NCI-H2196 treated with DMSO at 0.1 percent for 48 hours (cell line): Measurements from ENCODE around the gene EFEMP2.
"Not testable (repeated sequence)": the region's sequence is repeated elsewhere in the genome, so short reads cannot be mapped to it uniquely, and the experiment has no call there.

ENCODE experiments used
- DNase-seq: peaks from one replicate; lab custom pipeline; 2025; ENCODE audit not compliant: unreplicated experiment; lab: John Stamatoyannopoulos, UW

The EFEMP2 gene

GRCh38 chr11:65856689-65857499 is 15.7 kb downstream of the EFEMP2 start:
- peak; percentile 30 for DNase-seq

DNA sequence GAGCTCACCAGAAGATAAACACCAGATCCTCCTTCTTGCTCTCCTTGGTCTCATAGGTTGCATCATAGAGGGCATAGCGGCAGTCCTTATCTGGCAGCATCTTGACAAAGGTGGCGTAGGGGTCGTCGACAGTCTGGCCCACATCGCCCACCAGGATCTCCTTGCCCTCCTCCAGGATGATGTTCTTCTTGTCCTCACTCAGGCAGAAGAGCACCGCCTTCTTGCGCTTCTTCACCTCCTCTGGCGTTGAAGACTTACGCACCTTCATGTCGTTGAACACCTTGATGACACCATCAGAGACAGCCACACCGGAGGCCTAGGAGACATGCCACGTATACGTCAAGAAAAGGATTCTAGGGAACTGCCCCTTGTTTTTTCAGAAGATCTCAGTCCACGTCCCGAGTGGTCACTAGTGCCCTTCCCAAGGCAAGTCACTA is 16.7 kb downstream of the EFEMP2 start:
- no peak for DNase-seq

DNA sequence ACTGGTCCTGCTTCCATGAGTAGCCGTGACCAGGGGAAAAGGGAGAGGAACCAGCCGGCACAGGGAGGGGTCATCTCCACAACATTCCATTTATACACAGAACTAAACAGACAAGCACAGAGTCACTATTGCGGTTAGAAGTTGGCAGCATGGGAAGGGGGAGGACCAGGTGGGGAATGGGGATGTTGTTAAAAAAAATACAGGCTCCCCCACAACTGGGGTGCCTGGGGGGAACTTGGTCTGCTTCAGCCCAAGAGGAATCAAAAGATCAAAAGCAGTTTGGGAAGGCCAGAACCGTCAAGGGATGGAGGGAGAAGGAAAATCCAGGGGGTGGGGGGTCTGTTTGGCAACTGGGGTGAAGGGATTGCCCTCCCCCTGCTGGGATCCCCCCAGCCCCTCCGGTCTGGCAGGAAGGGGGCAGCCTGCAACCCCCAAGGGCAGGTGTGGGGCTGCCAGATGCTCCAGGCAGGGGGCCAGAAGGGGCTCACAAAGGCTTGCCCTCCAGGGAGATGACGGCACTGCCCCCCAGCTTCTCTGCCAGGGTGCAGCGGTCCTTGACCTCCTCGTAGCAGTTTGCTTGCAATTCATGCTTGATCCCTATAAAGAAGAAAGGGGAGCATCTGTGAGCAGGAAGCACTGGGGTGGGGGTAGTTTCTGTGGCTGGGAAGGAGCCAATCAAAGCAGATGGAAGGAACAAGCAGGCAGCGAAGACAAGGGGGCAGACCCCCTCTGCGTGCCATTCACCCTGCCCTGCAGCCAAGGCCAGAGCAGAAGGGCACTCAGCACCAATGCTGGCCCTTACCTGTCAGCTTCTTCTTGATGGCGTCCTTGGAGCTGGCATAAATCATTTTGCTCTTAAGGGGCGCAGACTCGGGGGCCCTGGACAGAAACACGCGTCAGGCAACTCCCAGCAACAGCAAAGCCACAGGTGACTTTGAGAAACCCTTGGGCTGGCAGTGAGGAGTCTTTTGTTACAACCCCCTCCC is 17.5 kb downstream of the EFEMP2 start:
- DNase-seq: no peak

DNA sequence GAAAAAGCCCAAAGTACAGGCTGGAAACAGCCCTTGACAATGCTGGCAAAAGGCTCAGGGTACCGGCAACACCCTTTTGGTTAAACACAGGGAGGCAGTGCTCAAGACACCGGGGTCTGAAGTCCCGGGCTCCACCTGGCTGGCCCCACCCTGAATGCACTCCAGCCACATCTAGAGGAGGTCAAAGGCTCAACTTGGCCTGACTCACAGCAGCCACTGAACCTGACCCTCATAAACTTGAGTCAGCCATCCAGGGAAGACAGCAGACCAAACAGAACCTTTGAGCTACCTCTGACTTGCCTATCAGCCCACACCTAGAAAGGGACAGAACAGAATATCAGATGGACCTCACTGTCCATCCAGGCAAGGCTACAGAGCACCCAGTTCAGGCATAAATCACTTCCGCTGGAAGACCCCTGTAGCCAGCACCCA is 18.4 kb downstream of the EFEMP2 start:
- no peak for DNase-seq

DNA sequence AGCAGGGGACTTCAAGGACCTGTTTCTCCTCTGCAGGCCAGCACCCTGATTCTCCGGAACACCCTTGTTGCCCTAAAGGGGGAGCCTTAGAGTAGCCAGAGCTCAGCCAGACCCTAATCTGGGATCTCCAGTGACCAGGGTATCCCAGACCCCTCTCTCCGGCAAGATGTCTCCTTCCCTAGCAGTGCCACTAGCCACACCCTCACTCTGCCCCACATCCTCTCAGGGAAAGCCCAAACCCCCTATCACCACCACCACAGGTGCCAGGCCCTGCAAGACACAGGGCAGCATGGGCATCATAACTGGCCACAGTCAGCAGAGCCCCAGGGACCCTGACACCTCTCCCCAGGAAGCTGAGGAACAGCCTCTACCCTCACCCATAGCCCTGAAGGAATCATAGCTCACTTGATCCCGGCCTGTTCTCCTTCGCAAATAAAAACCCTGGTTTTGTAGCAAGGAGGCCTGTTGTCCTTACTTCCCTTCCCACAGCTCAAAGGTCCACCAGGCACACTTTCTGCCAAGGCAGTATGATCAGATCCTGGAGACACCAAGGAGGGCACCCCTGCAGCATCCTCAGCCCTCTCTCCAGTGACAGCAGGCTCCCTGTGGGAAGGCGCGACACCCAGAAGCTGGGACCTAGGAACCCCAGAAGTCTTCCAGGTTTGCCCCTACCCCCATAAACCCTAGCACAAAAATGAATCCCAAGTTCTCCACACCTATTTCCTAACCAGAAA is 19.2 kb downstream of the EFEMP2 start:
- DNase-seq: no peak

GRCh38 chr11:65852508-65853245 is 19.9 kb downstream of the EFEMP2 start:
- no peak for DNase-seq

DNA sequence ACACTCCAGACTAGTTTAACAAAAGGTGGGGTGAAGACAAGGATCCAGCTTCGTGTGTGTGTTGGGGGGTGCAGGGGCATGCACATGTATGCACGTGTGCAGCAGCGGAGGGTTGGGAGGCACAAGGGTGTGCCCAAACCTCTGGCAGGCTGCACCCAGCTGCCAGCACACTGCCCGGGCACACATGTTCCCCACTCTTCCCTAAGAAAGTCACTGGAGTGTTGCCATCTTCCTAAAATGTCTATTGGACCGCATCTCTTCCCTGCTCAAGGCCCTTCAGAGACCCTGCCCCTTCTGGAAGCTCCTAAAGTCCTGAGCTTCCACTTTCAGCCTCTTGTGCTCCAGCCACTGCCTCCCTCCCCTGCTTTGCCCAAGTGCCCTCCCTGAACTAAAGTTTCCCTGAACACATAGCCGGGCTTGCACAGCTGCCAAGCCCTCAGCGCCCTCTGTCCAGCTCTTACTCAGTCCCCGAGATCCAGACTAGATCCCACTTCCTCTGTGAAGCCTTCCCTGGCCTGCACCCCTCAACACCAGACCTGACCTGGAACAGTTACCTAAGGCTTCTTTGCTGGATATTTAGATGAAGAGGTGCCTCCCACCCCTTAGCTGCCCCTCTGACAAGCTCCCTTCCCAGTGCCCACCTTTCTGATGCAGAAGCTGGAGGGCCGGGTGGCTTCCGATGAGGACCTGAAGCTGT is 20.6 kb downstream of the EFEMP2 start:
- no peak for DNase-seq

- no peak for DNase-seq
Measured at GRCh38 chr11:65851083-65851579, 21.5 kb downstream of the EFEMP2 start.

DNA sequence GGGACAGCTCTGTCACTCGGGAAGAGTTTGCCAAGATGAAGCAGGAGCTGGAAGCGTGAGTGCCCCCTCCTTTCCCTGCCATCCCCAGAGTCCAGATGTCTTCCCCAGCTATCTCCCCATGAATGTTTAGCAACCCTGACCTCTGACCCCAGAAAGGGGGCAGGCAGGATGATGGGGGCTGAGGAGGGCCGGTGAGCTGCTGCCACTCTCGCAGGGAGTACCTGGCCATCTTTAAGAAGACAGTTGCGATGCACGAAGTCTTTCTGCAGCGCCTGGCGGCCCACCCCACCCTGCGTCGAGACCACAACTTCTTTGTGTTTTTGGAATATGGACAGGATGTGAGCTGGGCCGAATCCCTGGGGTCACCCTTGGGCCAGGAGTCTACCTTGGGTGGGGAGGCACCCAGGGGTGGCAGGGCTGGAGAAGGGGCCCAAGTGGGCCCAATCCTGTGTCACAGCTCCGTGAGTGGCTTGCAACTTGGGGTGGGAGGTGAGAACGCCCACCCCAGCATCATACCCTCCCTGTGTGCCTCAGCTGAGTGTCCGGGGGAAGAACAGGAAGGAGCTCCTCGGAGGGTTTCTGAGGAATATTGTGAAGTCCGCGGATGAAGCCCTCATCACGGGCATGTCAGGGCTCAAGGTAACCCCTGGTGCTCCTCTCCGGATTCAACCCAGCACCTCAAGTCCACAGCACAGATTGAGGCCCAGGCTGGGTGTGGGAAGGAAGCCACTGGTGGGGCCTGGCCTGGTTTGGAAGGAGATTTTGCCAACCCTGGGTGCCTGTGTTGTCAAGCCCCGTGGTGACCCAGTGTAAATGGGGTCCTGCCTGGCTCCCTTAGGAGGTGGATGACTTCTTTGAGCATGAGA is 22.1 kb downstream of the EFEMP2 start:
- DNase-seq: no peak

GRCh38 chr11:65849771-65850216 is 22.8 kb downstream of the EFEMP2 start:
- DNase-seq: no peak

- no peak for DNase-seq
Measured at GRCh38 chr11:65849366-65849765, 23.2 kb downstream of the EFEMP2 start.

GRCh38 chr11:65848693-65849092 is 23.9 kb downstream of the EFEMP2 start:
- DNase-seq: not testable (repeated sequence)

DNA sequence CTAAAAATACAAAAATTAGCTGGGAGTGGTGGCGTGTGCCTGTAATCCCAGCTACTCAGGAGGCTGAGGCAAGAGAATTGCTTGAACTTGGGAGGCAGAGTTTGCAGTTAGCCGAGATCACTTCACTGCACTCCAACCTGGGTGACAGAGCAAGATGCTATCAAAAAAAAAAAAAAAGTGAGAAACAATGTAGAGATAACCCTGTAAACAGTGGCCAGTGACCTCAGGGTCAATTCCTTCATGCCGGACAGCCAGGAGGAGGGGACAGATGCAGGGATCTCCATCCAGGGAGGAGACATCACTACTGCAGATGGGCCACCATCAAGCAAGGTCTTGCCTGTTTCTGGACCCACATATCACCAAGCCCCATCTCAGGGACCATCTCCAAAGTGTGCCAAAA is 24.9 kb downstream of the EFEMP2 start:
- DNase-seq: no peak

DNA sequence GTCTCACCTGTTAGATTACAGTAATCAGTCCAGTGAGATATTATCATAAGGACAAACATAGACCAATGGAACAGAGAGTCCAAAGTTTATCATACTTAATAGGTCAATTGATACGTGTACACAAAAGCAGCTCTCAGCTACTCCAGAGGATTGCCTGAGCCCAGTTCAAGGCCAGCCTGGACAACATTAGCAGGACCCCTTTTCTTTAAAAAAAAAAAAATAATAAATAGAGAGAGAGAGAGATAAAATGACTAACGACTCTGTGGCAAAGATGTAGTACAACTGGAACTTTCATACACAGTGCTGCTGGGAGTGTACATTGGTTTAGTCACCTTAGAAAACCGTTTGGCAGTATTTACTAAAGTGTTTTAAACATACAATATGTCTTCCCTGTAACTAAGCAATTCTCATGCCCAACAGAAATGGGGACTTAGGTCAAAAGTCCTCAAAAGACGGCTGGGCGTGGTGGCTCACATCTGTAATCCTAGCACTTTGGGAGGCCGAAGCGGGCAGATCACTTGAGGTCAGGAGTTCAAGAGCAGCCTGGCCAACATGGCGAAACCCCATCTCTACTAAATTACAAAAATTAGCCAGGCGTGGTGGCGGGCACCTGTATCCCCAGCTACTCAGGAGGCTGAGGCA is 28.2 kb downstream of the EFEMP2 start:
- no peak for DNase-seq

GRCh38 chr11:65843811-65844210 is 28.8 kb downstream of the EFEMP2 start:
- no peak for DNase-seq

DNA sequence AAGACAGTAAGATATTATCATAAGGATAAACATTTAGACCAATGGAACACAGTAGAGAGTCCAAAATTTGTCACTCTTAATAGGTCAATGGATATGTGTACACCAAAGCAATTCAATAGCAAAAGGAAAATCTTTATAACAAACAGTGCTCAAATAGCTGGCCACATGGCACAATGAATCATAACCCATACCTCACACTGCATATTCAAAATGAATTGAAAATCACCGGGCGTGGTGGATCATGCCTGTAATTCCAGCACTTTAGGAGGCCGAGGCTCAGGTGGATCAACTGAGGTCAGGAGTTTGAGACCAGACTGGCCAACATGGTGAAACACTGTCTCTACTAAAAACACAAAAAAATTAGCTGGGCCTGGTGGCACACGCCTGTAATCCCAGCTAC is 30.5 kb downstream of the EFEMP2 start:
- no peak for DNase-seq

GRCh38 chr11:65834202-65834601 is 38.4 kb downstream of the EFEMP2 start:
- DNase-seq: no peak
